ENCODE data around the gene ANKRD23.

ANKRD23 gene

GRCh38 chr2:96877042-96877451 lies 33.2 kb upstream of the ANKRD23 start:
- no peak for DNase-seq

- DNase-seq, result no peak
Measured at GRCh38 chr2:96876269-96877041, 32.6 kb upstream of the ANKRD23 start.

GRCh38 chr2:96875498-96876268 lies 31.9 kb upstream of the ANKRD23 start:
- DNase-seq, result no peak

GRCh38 chr2:96874198-96874831 lies 30.5 kb upstream of the ANKRD23 start:
- DNase-seq, result peak in 1 of 2 experiments; percentile 38

GRCh38 chr2:96873651-96874096 lies 29.9 kb upstream of the ANKRD23 start:
- no peak for DNase-seq

- DNase-seq, result no peak
Measured at GRCh38 chr2:96872591-96873349, 28.9 kb upstream of the ANKRD23 start.

- DNase-seq, result peak; percentile 49 to 64
Measured at GRCh38 chr2:96870626-96871255, 26.9 kb upstream of the ANKRD23 start.

- peak; percentile 44 to 47 for DNase-seq
Measured at GRCh38 chr2:96869822-96870625, 26.2 kb upstream of the ANKRD23 start, which contains the start of gene SEMA4C. Gene SEMA4C, minus strand, starts transcription at chr2:96870080. Its CDS starts 2,194 bp downstream, at chr2:96867886.

- no peak for DNase-seq
Measured at GRCh38 chr2:96869281-96869821, 25.5 kb upstream of the ANKRD23 start.

- DNase-seq, result peak; percentile 74 to 80
Measured at GRCh38 chr2:96868555-96869280, 24.9 kb upstream of the ANKRD23 start.

GRCh38 chr2:96867756-96868554 lies 24.1 kb upstream of the ANKRD23 start:
- DNase-seq, result no peak

GRCh38 chr2:96866986-96867755 lies 23.4 kb upstream of the ANKRD23 start:
- no peak for DNase-seq

GRCh38 chr2:96866586-96866985 lies 22.8 kb upstream of the ANKRD23 start:
- DNase-seq, result no peak

- no peak for DNase-seq
Measured at GRCh38 chr2:96866149-96866548, 22.3 kb upstream of the ANKRD23 start.

- no peak for DNase-seq
Measured at GRCh38 chr2:96865654-96866053, 21.8 kb upstream of the ANKRD23 start.

- no peak for DNase-seq
Measured at GRCh38 chr2:96864343-96865091, 20.7 kb upstream of the ANKRD23 start.

GRCh38 chr2:96863575-96864342 lies 19.9 kb upstream of the ANKRD23 start:
- DNase-seq, result no peak
